HEK293 (cell line): Measurements from ENCODE around the gene GOLGA2.

ENCODE experiments used
- CTCF ChIP-seq: fragments of 450-650 bp; formaldehyde crosslinking; IDR thresholded peaks from 2 replicates; pipeline ENCODE4 v1.5.1; 2016; ENCODE audit warnings: missing biosample characterization, missing genetic modification characterization
- ZNF24 ChIP-seq: fragments of 450-650 bp; formaldehyde crosslinking; IDR thresholded peaks from 2 replicates; pipeline ENCODE4 v1.5.1; 2016; ENCODE audit warnings: missing biosample characterization, missing genetic modification characterization
- ZNF266 ChIP-seq: fragments of 450-650 bp; formaldehyde crosslinking; IDR thresholded peaks from 2 replicates; pipeline ENCODE4 v1.5.1; 2016; ENCODE audit warnings: missing biosample characterization, missing genetic modification characterization, low read depth
- ZNF324 ChIP-seq: fragments of 450-650 bp; formaldehyde crosslinking; IDR thresholded peaks from 2 replicates; pipeline ENCODE4 v1.5.1; 2016; ENCODE audit warnings: missing biosample characterization, missing genetic modification characterization
- ZNF362 ChIP-seq: fragments of 450-650 bp; formaldehyde crosslinking; IDR thresholded peaks from 2 replicates; pipeline ENCODE4 v1.5.1; 2016; ENCODE audit warnings: missing biosample characterization, missing genetic modification characterization
- ZNF629 ChIP-seq: fragments of 450-650 bp; formaldehyde crosslinking; IDR thresholded peaks from 2 replicates; pipeline ENCODE4 v1.5.1; 2017; ENCODE audit warnings: missing biosample characterization, missing genetic modification characterization
- ZNF76 ChIP-seq: fragments of 450-650 bp; formaldehyde crosslinking; IDR thresholded peaks from 2 replicates; pipeline ENCODE4; 2016; ENCODE audit warnings: low read depth, missing biosample characterization, missing genetic modification characterization, borderline replicate concordance
- TF ChIP-seq, protein P1 (sequence below): fragments of 450-650 bp; formaldehyde crosslinking; IDR thresholded peaks from 2 replicates; pipeline ENCODE4 v1.5.1; 2017; ENCODE audit warnings: missing biosample characterization, missing genetic modification characterization
- TF ChIP-seq, protein P2 (sequence below): fragments of 450-650 bp; formaldehyde crosslinking; IDR thresholded peaks from 2 replicates; pipeline ENCODE4 v1.5.1; 2016; ENCODE audit warnings: missing biosample characterization, missing genetic modification characterization

GRCh38 chr9:128218172-128218517, 57.7 kb downstream of the GOLGA2 start:
- TF ChIP-seq, protein P1, sequence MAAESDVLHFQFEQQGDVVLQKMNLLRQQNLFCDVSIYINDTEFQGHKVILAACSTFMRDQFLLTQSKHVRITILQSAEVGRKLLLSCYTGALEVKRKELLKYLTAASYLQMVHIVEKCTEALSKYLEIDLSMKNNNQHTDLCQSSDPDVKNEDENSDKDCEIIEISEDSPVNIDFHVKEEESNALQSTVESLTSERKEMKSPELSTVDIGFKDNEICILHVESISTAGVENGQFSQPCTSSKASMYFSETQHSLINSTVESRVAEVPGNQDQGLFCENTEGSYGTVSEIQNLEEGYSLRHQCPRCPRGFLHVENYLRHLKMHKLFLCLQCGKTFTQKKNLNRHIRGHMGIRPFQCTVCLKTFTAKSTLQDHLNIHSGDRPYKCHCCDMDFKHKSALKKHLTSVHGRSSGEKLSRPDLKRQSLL (tag by site-specific recombination), result no peak
- no peak for TF ChIP-seq ZNF629
- TF ChIP-seq ZNF266, result no peak
- no peak for TF ChIP-seq ZNF362 (tag by site-specific recombination)
- TF ChIP-seq, protein P2, sequence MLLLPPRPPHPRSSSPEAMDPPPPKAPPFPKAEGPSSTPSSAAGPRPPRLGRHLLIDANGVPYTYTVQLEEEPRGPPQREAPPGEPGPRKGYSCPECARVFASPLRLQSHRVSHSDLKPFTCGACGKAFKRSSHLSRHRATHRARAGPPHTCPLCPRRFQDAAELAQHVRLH (tag by site-specific recombination), result no peak
- no peak for TF ChIP-seq ZNF76 (tag by site-specific recombination)
- TF ChIP-seq ZNF24, result no peak
- no peak for TF ChIP-seq CTCF (tag by site-specific recombination)
- TF ChIP-seq ZNF324 (tag by site-specific recombination), result no peak
